H1 (cell line): ENCODE data around the gene RAI14. TPM values are rescaled to one million over a fixed set of nuclear protein-coding genes. Genes with fewer than 3 reads are reported as not detected.

ENCODE experiments used
- CTCF ChIA-PET: fragments of 300-600 bp; sonication (Branson Sonifier 250); formaldehyde crosslinking; loops from one replicate; lab custom pipeline; 2021; ENCODE audit not compliant: partially characterized antibody; lab: Charles Lee
- POLR2A ChIA-PET: fragments of 300-600 bp; sonication (Branson Sonifier 250); formaldehyde crosslinking; loops from one replicate; lab custom pipeline; 2021; ENCODE audit warnings: inconsistent platforms; ENCODE audit not compliant: partially characterized antibody; lab: Charles Lee
- DNase-seq, 2 experiments: peaks; one replicate each; pipeline versions ENCODE4 v3.0.0 to v3.0.0-alpha.2; 2010 to 2022; ENCODE audit warnings: low spot score in 2 of 2, low read depth in 1 of 2, mixed read lengths in 1 of 2
- FAIRE-seq: peaks from 2 replicates; lab custom pipeline; 2011; peaks lifted over from hg19 to GRCh38; lab: Jason Lieb, UNC
- H2AFZ ChIP-seq: 2 replicates; pipeline ENCODE4 v1.8.1; 2012; ENCODE audit warnings: low read length, inconsistent platforms
- H2AK5ac ChIP-seq: 2 replicates; pipeline ENCODE4 v1.6.1; 2013; ENCODE audit warnings: low read depth, low read length
- H2BK120ac ChIP-seq: replicated peaks from 2 replicates; pipeline ENCODE3; 2013; ENCODE audit warnings: low read depth, low read length, inconsistent platforms
- H2BK12ac ChIP-seq: 2 replicates; pipeline ENCODE4 v1.6.1; 2013; ENCODE audit warnings: low read depth, low read length
- H2BK15ac ChIP-seq: 2 replicates; pipeline ENCODE4 v1.6.1; 2013; ENCODE audit warnings: low read length
- H2BK20ac ChIP-seq: 2 replicates; pipeline ENCODE4 v1.6.1; 2013; ENCODE audit warnings: low read length
- H2BK5ac ChIP-seq: 2 replicates; pipeline ENCODE4 v1.6.1; 2013; ENCODE audit warnings: low read depth, low read length
- H3K14ac ChIP-seq: 2 replicates; pipeline ENCODE4 v1.6.1; 2013; ENCODE audit warnings: inconsistent platforms; ENCODE audit not compliant: insufficient read length
- H3K18ac ChIP-seq: 2 replicates; pipeline ENCODE4 v1.6.1; 2013; ENCODE audit warnings: low read length; ENCODE audit errors: extremely low read depth
- H3K23ac ChIP-seq: 2 replicates; pipeline ENCODE4 v1.6.1; 2013; ENCODE audit warnings: inconsistent platforms; ENCODE audit not compliant: insufficient read length
- H3K23me2 ChIP-seq: 2 replicates; pipeline ENCODE4 v1.6.1; 2013; ENCODE audit warnings: low read depth, low read length
- H3K27ac ChIP-seq: 2 replicates; pipeline ENCODE4 v1.6.1; 2011; ENCODE audit warnings: low read depth, low read length, inconsistent platforms
- H3K27me3 ChIP-seq, 4 experiments: replicated peaks in 1 of 4; 1 replicate in 1 of 4; 2 replicates in 3 of 4; pipeline versions ENCODE4 v1.6.1 to v1.8.1; 2011 to 2013; ENCODE audit warnings: low read length in 3 of 4, mild to moderate bottlenecking in 3 of 4, inconsistent platforms in 2 of 4, mixed read lengths in 2 of 4, moderate library complexity in 1 of 4; ENCODE audit not compliant: control insufficient read depth in 3 of 4, insufficient read depth in 3 of 4; ENCODE audit errors: extremely low read depth in 1 of 4
- H3K36me3 ChIP-seq, 4 experiments: 2 replicates each; pipeline versions ENCODE4 v1.6.1 to v1.8.1; 2011 to 2013; ENCODE audit warnings: mild to moderate bottlenecking in 4 of 4, low read length in 3 of 4, moderate library complexity in 2 of 4, control low read depth in 1 of 4, inconsistent platforms in 1 of 4; ENCODE audit not compliant: insufficient read depth in 4 of 4, control insufficient read depth in 2 of 4
- H3K4ac ChIP-seq: replicated peaks from 2 replicates; pipeline ENCODE3; 2013; ENCODE audit warnings: low read length, low read depth, mixed read lengths, inconsistent platforms; ENCODE audit not compliant: insufficient read length
- H3K4me1 ChIP-seq, 4 experiments: replicated peaks in 1 of 4; 1 replicate in 1 of 4; 2 replicates in 3 of 4; pipeline versions ENCODE4 v1.6.1 to v1.8.1; 2011 to 2013; ENCODE audit warnings: low read length in 3 of 4, inconsistent platforms in 2 of 4, mixed read lengths in 1 of 4; ENCODE audit not compliant: insufficient read depth in 4 of 4, control insufficient read depth in 3 of 4
- H3K4me2 ChIP-seq, 2 experiments: 2 replicates each; pipeline versions ENCODE4 v1.6.1 to v1.8.1; 2011 to 2013; ENCODE audit warnings: low read depth in 2 of 2, low read length in 2 of 2, control low read depth in 1 of 2, inconsistent platforms in 1 of 2, mild to moderate bottlenecking in 1 of 2; ENCODE audit not compliant: insufficient read depth in 1 of 2
- H3K4me3 ChIP-seq, 4 experiments: fragments of 200-600, 300-600 bp in 1 of 4; sonication (generic), shearing (Covaris generic), sonication (Bioruptor Twin) in 1 of 4; 2 replicates each; pipeline versions ENCODE4 v1.5.1 to v1.8.1; 2011 to 2016; ENCODE audit warnings: low read length in 4 of 4, low read depth in 3 of 4, control low read depth in 2 of 4, inconsistent platforms in 2 of 4, mild to moderate bottlenecking in 2 of 4, mixed read lengths in 1 of 4, moderate library complexity in 1 of 4; ENCODE audit not compliant: insufficient read depth in 2 of 4; ENCODE audit errors: extremely low read depth in 1 of 4
- H3K56ac ChIP-seq: replicated peaks from 2 replicates; pipeline ENCODE3; 2013; ENCODE audit warnings: low read depth, mild to moderate bottlenecking, mixed read lengths, low read length, inconsistent platforms; ENCODE audit not compliant: insufficient read length
- H3K79me1 ChIP-seq: 2 replicates; pipeline ENCODE4 v1.6.1; 2013; ENCODE audit warnings: low read depth, low read length, control low read depth
- H3K79me2 ChIP-seq, 2 experiments: 2 replicates each; pipeline versions ENCODE4 v1.6.1 to v1.8.1; 2012 to 2013; ENCODE audit warnings: low read length in 2 of 2, mild to moderate bottlenecking in 2 of 2, inconsistent platforms in 1 of 2; ENCODE audit not compliant: insufficient read depth in 2 of 2, control insufficient read depth in 1 of 2
- H3K9ac ChIP-seq, 4 experiments: replicated peaks in 1 of 4; 1 replicate in 1 of 4; 2 replicates in 3 of 4; pipeline versions ENCODE4 v1.6.1 to v1.8.1; 2011 to 2013; ENCODE audit warnings: low read depth in 3 of 4, low read length in 3 of 4, control low read depth in 2 of 4, mild to moderate bottlenecking in 2 of 4, moderate library complexity in 2 of 4, inconsistent platforms in 1 of 4; ENCODE audit errors: extremely low read depth in 1 of 4
- H3K9me3 ChIP-seq, 2 experiments: 2 replicates each; pipeline versions ENCODE4 v1.6.1 to v1.8.1; 2012 to 2013; ENCODE audit warnings: mild to moderate bottlenecking in 2 of 2, moderate library complexity in 2 of 2, control low read depth in 1 of 2, inconsistent platforms in 1 of 2, low read depth in 1 of 2, low read length in 1 of 2, mixed read lengths in 1 of 2; ENCODE audit not compliant: insufficient read depth in 2 of 2
- H4K20me1 ChIP-seq, 2 experiments: replicated peaks in 1 of 2; 2 replicates each; pipeline versions ENCODE3 to v1.8.1; 2011 to 2013; ENCODE audit warnings: inconsistent platforms in 2 of 2, low read length in 2 of 2, mild to moderate bottlenecking in 1 of 2; ENCODE audit not compliant: insufficient read depth in 2 of 2, control insufficient read depth in 1 of 2
- H4K5ac ChIP-seq: 2 replicates; pipeline ENCODE4 v1.6.1; 2013; ENCODE audit warnings: low read length, low read depth, mixed read lengths, inconsistent platforms; ENCODE audit not compliant: insufficient read length
- H4K8ac ChIP-seq: 2 replicates; pipeline ENCODE4 v1.8.0; 2013; ENCODE audit warnings: mild to moderate bottlenecking, moderate library complexity, low read length, inconsistent platforms; ENCODE audit not compliant: insufficient read depth; ENCODE audit errors: extremely low read depth
- H4K91ac ChIP-seq: replicated peaks from 2 replicates; pipeline ENCODE3; 2013; ENCODE audit warnings: low read length, mixed read lengths, inconsistent platforms; ENCODE audit not compliant: insufficient read length
- CREB1 ChIP-seq: IDR thresholded peaks from 2 replicates; pipeline ENCODE4 v1.6.1; 2012; ENCODE audit warnings: inconsistent platforms
- RAD21 ChIP-seq, 2 experiments: IDR thresholded peaks in 1 of 2; conservative IDR thresholded peaks in 1 of 2; 2 replicates each; pipeline ENCODE4 v1.6.1; 2011; ENCODE audit warnings: low read depth in 2 of 2, low read length in 2 of 2, improper control_type of control experiment in 1 of 2, inconsistent platforms in 1 of 2, mild to moderate bottlenecking in 1 of 2, moderate library complexity in 1 of 2
- WGBS, 2 experiments: shearing (Covaris generic) in 1 of 2; methylation state at CpG; one replicate each; pipeline versions ENCODE4 v1.1.6 to v1.1.7; 2013 to 2015; ENCODE audit warnings: low lambda C conversion rate in 2 of 2, mixed read lengths in 2 of 2, inconsistent platforms in 1 of 2, low coverage in 1 of 2, missing lambda C conversion rate in 1 of 2; ENCODE audit not compliant: insufficient replicate concordance in 2 of 2, insufficient coverage in 1 of 2, insufficient read length in 1 of 2; ENCODE audit errors: extremely low coverage in 1 of 2, missing lambda C conversion rate in 1 of 2; 5-methylcytosine and 5-hydroxymethylcytosine counted together
- polyA plus RNA-seq, 7 experiments: library from polyadenylated mRNA; depleted of rRNA in 3 of 7; stranded (reverse) in 5 of 7; unstranded in 2 of 7; fragments of >200 nt in 5 of 7; fragments of 200-250 nt in 2 of 7; gene quantifications; 1 replicate in 5 of 7; 2 replicates in 1 of 7; 4 replicates in 1 of 7; pipeline versions ENCODE4 v1.2.1 to v1.2.3, GENCODE V29; 2011 to 2013; ENCODE audit warnings: missing spikeins in 2 of 7, mixed read lengths in 2 of 7
- total RNA-seq: library from RNA; stranded (reverse); fragmentation: NEBNext Ultra II Directional; extraction: Animal tissue kit (Norgen Biotek cat#: 25700); gene quantifications from 2 replicates; pipeline ENCODE4 v1.2.1, GENCODE V29; 2021

Gene RAI14
- total and polyA plus RNA-seq, 2 of the 8 experiments (the other 6 are each of a cell fraction or from before 2014, with no cell fraction given) = 48.4 to 210 TPM

DNA sequence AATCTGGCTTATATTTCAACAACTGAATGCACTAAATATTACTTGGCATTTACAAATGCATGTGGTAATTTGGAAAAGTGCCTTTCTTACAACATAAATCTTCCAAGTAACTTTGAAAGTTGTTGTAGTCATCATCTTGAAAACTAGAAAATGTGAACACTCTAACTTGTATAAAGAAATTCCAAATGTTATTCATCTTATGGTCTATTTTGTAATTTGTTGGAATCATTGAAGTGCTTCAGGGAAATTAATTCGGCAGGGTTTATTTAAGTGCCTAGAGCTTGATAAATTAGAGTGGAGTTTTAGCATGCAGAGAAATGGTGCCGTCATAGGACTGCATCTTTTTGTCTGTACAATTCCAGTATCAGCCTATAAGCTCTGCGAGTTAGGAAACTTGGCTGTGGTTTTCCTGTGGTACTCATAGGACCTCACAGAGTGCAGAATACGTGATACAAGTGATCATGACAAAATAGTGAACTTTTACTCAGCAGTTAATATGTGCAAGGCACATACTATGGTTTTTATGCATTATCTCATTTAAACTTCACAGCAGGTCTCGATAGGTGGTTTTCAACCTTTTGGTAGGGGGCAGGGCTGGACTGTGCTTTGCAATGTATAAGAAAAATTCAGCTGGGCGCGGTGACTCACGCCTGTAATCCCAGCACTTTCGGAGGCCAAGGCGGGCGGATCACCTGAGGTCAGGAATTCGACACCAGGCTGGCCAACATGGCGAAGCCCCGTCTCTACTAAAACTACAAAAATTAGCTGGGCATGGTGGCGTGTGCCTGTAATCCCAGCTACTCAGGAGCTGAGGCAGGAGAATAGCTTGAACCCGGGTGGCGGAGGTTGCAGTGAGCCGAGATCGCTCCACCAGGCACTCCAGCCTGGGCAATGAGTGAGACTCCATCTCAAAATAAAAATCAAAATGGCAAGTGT is 79.6 kb downstream of the RAI14 start:
- ChIA-PET CTCF (interaction anchor here (0.8 to 2.8 kb wide), 9 partner anchors 9 to 212 kb away, joined by 3 to 9 read pairs (median 4); no protein-coding TSS in a partner anchor), POLR2A (interaction anchor here (1.4 to 3.8 kb wide), 2 partner anchors 10 to 17 kb away, joined by 6 to 12 read pairs; no protein-coding TSS in a partner anchor)
- no peaks in the 10 kb centered on the region for H3K9me3 ChIP-seq
- H2BK120ac ChIP-seq = no peak overlapping the region
- H3K79me1 ChIP-seq = peaks cover 7% of the 10 kb centered on the region
- no peak overlapping the region for H3K18ac ChIP-seq
- no peak overlapping the region for H2BK15ac ChIP-seq
- no peak overlapping the region for H2BK12ac ChIP-seq
- H3K56ac ChIP-seq = no peak overlapping the region
- no peak overlapping the region for H3K4me3 ChIP-seq
- no peak overlapping the region; the same call in 1 of the 2 replicates for H4K8ac ChIP-seq
- H3K23ac ChIP-seq = no peak overlapping the region
- peaks cover 0 to 3% (median 1%) of the 10 kb centered on the region in 4 experiments; a peak in 3 of 8 replicates for H3K36me3 ChIP-seq
- no peak overlapping the region for H2AFZ ChIP-seq
- no peak overlapping the region for H2BK5ac ChIP-seq
- H3K4me1 ChIP-seq = peaks cover 6 to 10% (median 9%) of the 10 kb centered on the region in 4 experiments
- no peaks in the 10 kb centered on the region for H3K27me3 ChIP-seq
- H4K5ac ChIP-seq = no peak overlapping the region
- H3K79me2 ChIP-seq = peaks cover 3 to 90% of the 10 kb centered on the region in 2 experiments; a peak in 3 of 4 replicates
- no peak for FAIRE-seq
- WGBS, 2 experiments = 87% methylated on average over 19 of the region's 19 CpGs; no CpG with 5 or more reads in 1 of the 2 experiments
- H3K4me2 ChIP-seq = no peak overlapping the region
- H3K4ac ChIP-seq = no peak overlapping the region
- DNase-seq = no peak
- H2AK5ac ChIP-seq = no peak overlapping the region
- no peak overlapping the region for H4K91ac ChIP-seq
- no peak overlapping the region for H3K14ac ChIP-seq
- H4K20me1 ChIP-seq = peaks cover 3 to 11% of the 10 kb centered on the region in 2 experiments
- H3K27ac ChIP-seq = no peak overlapping the region
- H3K9ac ChIP-seq = no peak overlapping the region; a peak in 1 of 7 replicates
- no peak overlapping the region for H2BK20ac ChIP-seq
- H3K23me2 ChIP-seq = no peaks in the 10 kb centered on the region
- TF ChIP-seq RAD21 (IDR thresholded peaks at IDR 0.05 in 1 of 2, conservative IDR thresholded peaks at IDR 0.05 in 1 of 2; ENCODE audit: low read depth in 2 of 2, low read length in 2 of 2) = no peak
- no peak for TF ChIP-seq CREB1
